GM19463 (cell line): ENCODE data around the gene MOSMO.
"Not testable (repeated sequence)": the region's sequence is repeated elsewhere in the genome, so short reads cannot be mapped to it uniquely, and the experiment has no call there.

Experiments used
- ATAC-seq: cut with Tn5 transposase; IDR thresholded peaks from one replicate; pipeline ENCODE4 v1.9.1; 2021; ENCODE audit warnings: mild to moderate bottlenecking, moderate library complexity; ENCODE audit not compliant: unreplicated experiment

The MOSMO gene

GRCh38 chr16:22043882-22044281 lies 36.0 kb downstream of the MOSMO start:
- ATAC-seq, result not testable (repeated sequence)

- not testable (repeated sequence) for ATAC-seq
Observed at GRCh38 chr16:22045888-22046287, 38.0 kb downstream of the MOSMO start.

- ATAC-seq, result no peak
Observed at GRCh38 chr16:22050963-22051362, 43.1 kb downstream of the MOSMO start.

- no peak for ATAC-seq
Observed at GRCh38 chr16:22052980-22053379, 45.1 kb downstream of the MOSMO start.

- ATAC-seq, result no peak
Observed at GRCh38 chr16:22053921-22054341, 46.0 kb downstream of the MOSMO start.

GRCh38 chr16:22054847-22055590 lies 47.1 kb downstream of the MOSMO start:
- no peak for ATAC-seq

GRCh38 chr16:22055881-22056280 lies 48.0 kb downstream of the MOSMO start:
- ATAC-seq, result no peak

- ATAC-seq, result no peak
Observed at GRCh38 chr16:22063888-22064467, 56.1 kb downstream of the MOSMO start.

GRCh38 chr16:22065252-22065651 lies 57.3 kb downstream of the MOSMO start:
- no peak for ATAC-seq

- ATAC-seq, result no peak
Observed at GRCh38 chr16:22070361-22071330, 62.7 kb downstream of the MOSMO start.

- no peak for ATAC-seq
Observed at GRCh38 chr16:22071331-22071910, 63.5 kb downstream of the MOSMO start.

GRCh38 chr16:22073350-22073749 lies 65.4 kb downstream of the MOSMO start:
- no peak for ATAC-seq

- no peak for ATAC-seq
Observed at GRCh38 chr16:22075043-22075757, 67.3 kb downstream of the MOSMO start.

- ATAC-seq, result no peak
Observed at GRCh38 chr16:22075776-22076175, 67.9 kb downstream of the MOSMO start.

- no peak for ATAC-seq
Observed at GRCh38 chr16:22077700-22078313, 69.9 kb downstream of the MOSMO start.

GRCh38 chr16:22078656-22079055 lies 70.7 kb downstream of the MOSMO start:
- no peak for ATAC-seq

GRCh38 chr16:22081050-22081449 lies 73.1 kb downstream of the MOSMO start:
- ATAC-seq, result no peak

GRCh38 chr16:22086440-22086839 lies 78.5 kb downstream of the MOSMO start:
- ATAC-seq, result no peak

GRCh38 chr16:22088642-22089041 lies 80.7 kb downstream of the MOSMO start:
- ATAC-seq, result no peak

GRCh38 chr16:22089910-22090309 lies 82.0 kb downstream of the MOSMO start:
- ATAC-seq, result no peak
